ENCODE data around the gene IPO9. TPM values are rescaled to one million over a fixed set of nuclear protein-coding genes. Genes with fewer than 3 reads are reported as not detected.

IPO9 gene
- polyA plus RNA-seq, 1 experiment, result 55.5 TPM

DNA sequence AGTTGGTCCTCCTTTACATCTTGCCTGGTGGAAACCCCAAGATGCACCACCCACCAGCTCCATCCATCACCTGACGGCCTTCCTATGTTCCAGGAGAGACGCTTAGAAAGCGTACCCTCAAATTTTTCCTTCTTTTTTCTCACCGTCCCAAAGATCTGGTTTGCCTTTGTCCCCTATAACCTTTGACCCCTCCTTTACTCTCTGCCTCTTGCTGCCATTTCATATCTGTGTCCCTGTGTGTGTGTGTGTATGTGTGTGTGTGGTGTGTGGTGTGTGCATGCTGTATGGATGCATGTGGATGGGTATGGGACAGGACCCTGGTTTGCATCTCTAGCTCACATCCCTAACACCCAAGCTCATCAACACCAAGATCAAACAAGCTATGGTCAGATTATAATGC, 22.2 kb upstream of the IPO9 start:
- no peak for DNase-seq (ENCODE audit: low read depth, low spot score)
- CTCF ChIA-PET, result interaction anchor here (1.3 to 2.3 kb wide), 4 partner anchors 11 to 276 kb away, joined by 3 to 7 read pairs (median 5); no protein-coding TSS in a partner anchor
- Histone ChIP-seq H3K4me3 (ENCODE audit: low read depth, low read length) (no peak overlapping the region), H3K27ac (ENCODE audit: low read depth, low read length) (no peak overlapping the region), H3K9me3 (ENCODE audit: control insufficient read depth, insufficient read depth, low read length) (no peaks in the 10 kb centered on the region), H3K27me3 (ENCODE audit: control insufficient read depth, insufficient read depth, low read length) (no peaks in the 10 kb centered on the region)
- TF ChIP-seq, protein P1, sequence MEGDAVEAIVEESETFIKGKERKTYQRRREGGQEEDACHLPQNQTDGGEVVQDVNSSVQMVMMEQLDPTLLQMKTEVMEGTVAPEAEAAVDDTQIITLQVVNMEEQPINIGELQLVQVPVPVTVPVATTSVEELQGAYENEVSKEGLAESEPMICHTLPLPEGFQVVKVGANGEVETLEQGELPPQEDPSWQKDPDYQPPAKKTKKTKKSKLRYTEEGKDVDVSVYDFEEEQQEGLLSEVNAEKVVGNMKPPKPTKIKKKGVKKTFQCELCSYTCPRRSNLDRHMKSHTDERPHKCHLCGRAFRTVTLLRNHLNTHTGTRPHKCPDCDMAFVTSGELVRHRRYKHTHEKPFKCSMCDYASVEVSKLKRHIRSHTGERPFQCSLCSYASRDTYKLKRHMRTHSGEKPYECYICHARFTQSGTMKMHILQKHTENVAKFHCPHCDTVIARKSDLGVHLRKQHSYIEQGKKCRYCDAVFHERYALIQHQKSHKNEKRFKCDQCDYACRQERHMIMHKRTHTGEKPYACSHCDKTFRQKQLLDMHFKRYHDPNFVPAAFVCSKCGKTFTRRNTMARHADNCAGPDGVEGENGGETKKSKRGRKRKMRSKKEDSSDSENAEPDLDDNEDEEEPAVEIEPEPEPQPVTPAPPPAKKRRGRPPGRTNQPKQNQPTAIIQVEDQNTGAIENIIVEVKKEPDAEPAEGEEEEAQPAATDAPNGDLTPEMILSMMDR (IDR thresholded peaks at IDR 0.05; ENCODE audit: low read depth, low read length), result no peak
- POLR2A ChIA-PET, result interaction anchor here (0.6 to 1.0 kb wide), 2 partner anchors 13 to 32 kb away, joined by 3 read pairs; no protein-coding TSS in a partner anchor

DNA sequence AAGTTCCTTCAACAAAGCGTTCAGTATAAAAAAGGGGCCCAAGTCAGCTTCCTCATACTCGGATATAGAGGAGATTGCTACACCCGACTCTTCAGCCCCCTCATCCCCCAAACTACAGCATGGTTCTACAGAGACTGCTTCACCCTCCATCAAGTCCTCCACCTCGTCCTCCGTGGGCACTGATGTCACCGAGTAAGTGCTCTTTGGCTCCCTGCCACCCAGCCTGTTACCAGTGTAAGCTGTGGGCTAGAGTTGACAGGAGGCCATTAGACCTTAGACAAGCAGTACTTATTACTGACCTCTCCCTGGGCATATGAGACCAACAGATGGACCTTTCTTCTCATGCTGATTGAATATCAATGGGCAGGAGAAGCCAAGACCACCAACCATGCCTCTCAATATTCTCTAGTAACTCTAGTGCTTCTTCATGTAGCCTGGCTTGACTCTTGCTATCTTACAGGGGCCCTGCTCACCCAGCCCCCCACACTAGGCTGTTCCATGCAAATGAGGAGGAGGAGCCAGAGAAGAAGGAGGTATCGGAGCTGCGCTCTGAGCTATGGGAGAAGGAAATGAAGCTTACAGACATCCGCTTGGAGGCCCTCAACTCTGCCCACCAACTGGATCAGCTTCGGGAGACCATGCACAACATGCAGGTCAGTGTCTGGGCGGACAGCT, 20.9 kb upstream of the IPO9 start:
- H3K27me3 ChIP-seq (ENCODE audit: control insufficient read depth, insufficient read depth, low read length), result no peaks in the 10 kb centered on the region
- H3K4me3 ChIP-seq (ENCODE audit: low read depth, low read length), result no peak overlapping the region
- TF ChIP-seq, protein P1 (IDR thresholded peaks at IDR 0.05; ENCODE audit: low read depth, low read length), result no peak
- CTCF ChIA-PET, result interaction anchor here (0.6 to 2.3 kb wide), 5 partner anchors 11 to 277 kb away, joined by 3 to 7 read pairs (median 4); no protein-coding TSS in a partner anchor
- no peak for DNase-seq (ENCODE audit: low read depth, low spot score)
- H3K27ac ChIP-seq (ENCODE audit: low read depth, low read length), result no peak overlapping the region
- POLR2A ChIA-PET, result no interaction called here
- H3K9me3 ChIP-seq (ENCODE audit: control insufficient read depth, insufficient read depth, low read length), result no peaks in the 10 kb centered on the region

DNA sequence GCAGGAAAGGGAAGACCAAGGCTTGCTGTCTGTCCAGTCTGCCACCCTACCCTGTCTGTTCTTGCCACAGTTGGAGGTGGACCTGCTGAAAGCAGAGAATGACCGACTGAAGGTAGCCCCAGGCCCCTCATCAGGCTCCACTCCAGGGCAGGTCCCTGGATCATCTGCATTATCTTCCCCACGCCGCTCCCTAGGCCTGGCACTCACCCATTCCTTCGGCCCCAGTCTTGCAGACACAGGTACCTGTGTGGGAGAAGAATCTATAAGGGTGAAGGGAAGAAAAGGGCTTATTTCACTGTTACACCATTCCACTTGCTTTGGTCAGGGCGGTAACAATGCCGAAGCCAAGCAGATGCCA, 20.3 kb upstream of the IPO9 start:
- H3K27me3 ChIP-seq (ENCODE audit: control insufficient read depth, insufficient read depth, low read length), result no peaks in the 10 kb centered on the region
- no peaks in the 10 kb centered on the region for H3K9me3 ChIP-seq (ENCODE audit: control insufficient read depth, insufficient read depth, low read length)
- no peak for DNase-seq (ENCODE audit: low read depth, low spot score)
- H3K4me3 ChIP-seq (ENCODE audit: low read depth, low read length), result no peak overlapping the region
- ChIA-PET POLR2A (no interaction called here), CTCF (interaction anchor here (1.0 kb wide), 1 partner anchor 278 kb away, joined by 3 read pairs; no protein-coding TSS in a partner anchor)
- TF ChIP-seq, protein P1 (IDR thresholded peaks at IDR 0.05; ENCODE audit: low read depth, low read length), result no peak
- H3K27ac ChIP-seq (ENCODE audit: low read depth, low read length), result no peak overlapping the region

DNA sequence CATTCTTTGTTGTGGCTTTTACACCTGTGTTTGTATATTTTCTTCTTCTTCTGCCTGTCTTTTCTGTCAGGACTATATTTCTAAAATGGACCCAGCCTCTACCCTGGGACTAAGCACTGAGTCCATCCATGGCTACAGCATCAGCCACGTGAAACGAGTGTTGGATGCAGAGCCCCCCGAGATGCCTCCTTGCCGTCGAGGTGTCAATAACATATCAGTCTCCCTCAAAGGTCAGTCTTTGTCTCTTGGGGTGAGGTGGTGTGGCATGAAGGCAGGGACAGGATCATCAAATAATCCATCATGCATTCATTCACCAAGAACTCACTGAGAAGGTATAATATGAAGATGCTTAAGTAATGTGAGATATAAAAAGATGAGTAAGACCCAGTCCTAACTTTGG, 19.1 kb upstream of the IPO9 start:
- Histone ChIP-seq H3K4me3 (ENCODE audit: low read depth, low read length) (no peak overlapping the region), H3K27ac (ENCODE audit: low read depth, low read length) (no peak overlapping the region), H3K27me3 (ENCODE audit: control insufficient read depth, insufficient read depth, low read length) (no peaks in the 10 kb centered on the region), H3K9me3 (ENCODE audit: control insufficient read depth, insufficient read depth, low read length) (no peaks in the 10 kb centered on the region)
- POLR2A ChIA-PET, result no interaction called here
- CTCF ChIA-PET, result no interaction called here
- DNase-seq (ENCODE audit: low read depth, low spot score), result no peak
- TF ChIP-seq, protein P1 (IDR thresholded peaks at IDR 0.05; ENCODE audit: low read depth, low read length), result no peak

DNA sequence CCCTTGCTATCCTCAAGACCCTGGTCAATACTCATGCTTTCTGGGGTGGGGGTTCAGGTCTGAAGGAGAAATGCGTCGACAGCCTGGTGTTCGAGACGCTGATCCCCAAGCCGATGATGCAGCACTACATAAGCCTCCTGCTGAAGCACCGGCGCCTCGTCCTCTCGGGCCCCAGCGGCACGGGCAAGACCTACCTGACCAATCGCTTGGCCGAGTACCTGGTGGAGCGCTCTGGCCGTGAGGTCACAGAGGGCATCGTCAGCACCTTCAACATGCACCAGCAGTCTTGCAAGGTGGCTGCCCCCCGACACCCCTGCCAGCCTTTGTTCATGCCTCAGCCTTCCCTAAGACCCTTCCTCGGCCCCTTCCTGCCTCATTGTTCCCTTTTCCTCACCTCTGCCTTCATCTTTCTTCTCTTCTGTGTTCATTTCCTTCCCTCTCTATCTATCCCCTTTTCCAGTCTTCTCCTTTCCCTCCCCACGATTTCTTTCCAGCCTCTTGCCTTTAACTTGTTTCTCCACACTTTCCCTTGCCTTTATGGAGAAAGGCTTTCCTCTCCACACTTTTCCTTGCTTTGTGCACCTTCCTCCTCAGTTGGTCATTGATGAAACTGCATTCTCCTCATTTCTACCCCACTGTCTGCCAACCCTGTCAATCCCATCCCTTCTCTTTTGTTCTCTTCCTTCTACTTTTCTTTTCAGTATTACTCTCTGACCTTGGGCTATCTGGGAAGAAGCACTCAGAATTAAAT, 18.3 kb upstream of the IPO9 start:
- DNase-seq (ENCODE audit: low read depth, low spot score), result no peak
- TF ChIP-seq, protein P1 (IDR thresholded peaks at IDR 0.05; ENCODE audit: low read depth, low read length), result no peak

More for the DNA sequence above, 18.3 kb upstream of the IPO9 start:
- ChIA-PET CTCF (no interaction called here), POLR2A (no interaction called here)
- no peak overlapping the region for H3K27ac ChIP-seq (ENCODE audit: low read depth, low read length)
- no peaks in the 10 kb centered on the region for H3K27me3 ChIP-seq (ENCODE audit: control insufficient read depth, insufficient read depth, low read length)
- no peak overlapping the region for H3K4me3 ChIP-seq (ENCODE audit: low read depth, low read length)
- no peaks in the 10 kb centered on the region for H3K9me3 ChIP-seq (ENCODE audit: control insufficient read depth, insufficient read depth, low read length)

Data from AG04450 (cell line).